ENCODE data around the gene CWC22.

Gene CWC22

GRCh38 chr2:180040146-180040925, 33.2 kb upstream of the CWC22 start:
- no peak for TF ChIP-seq EZH2phosphoT487 (conservative IDR thresholded peaks at IDR 0.05; ENCODE audit: low read length)
- TF ChIP-seq CTCF (IDR thresholded peaks at IDR 0.05; ENCODE audit: insufficient read depth, low read length, poor library complexity, severe bottlenecking): no peak
- no peak overlapping the region for H3K27ac ChIP-seq (ENCODE audit: low read depth, low read length)
- no peaks in the 10 kb centered on the region for H3K79me2 ChIP-seq (ENCODE audit: insufficient read depth, low read length)

GRCh38 chr2:180038997-180039396, 31.9 kb upstream of the CWC22 start:
- no peak overlapping the region for H3K4me2 ChIP-seq (ENCODE audit: low read depth, low read length, poor library complexity, severe bottlenecking)
- H4K20me1 ChIP-seq (ENCODE audit: low read depth, low read length): no peaks in the 10 kb centered on the region
- TF ChIP-seq EZH2phosphoT487 (conservative IDR thresholded peaks at IDR 0.05; ENCODE audit: low read length) (no peak), CTCF (IDR thresholded peaks at IDR 0.05; ENCODE audit: insufficient read depth, low read length, poor library complexity, severe bottlenecking) (no peak)
- H3K9me2 ChIP-seq (replicated peaks; ENCODE audit: insufficient read depth, low read length): no peaks in the 10 kb centered on the region
- H2AFZ ChIP-seq (ENCODE audit: low read depth, low read length, severe bottlenecking): no peak overlapping the region
- no peaks in the 10 kb centered on the region for H3K9me3 ChIP-seq (ENCODE audit: insufficient read depth, low read length)
- H3K4me3 ChIP-seq (ENCODE audit: insufficient read depth, low read length, poor library complexity, severe bottlenecking): no peak overlapping the region
- no peaks in the 10 kb centered on the region for H3F3A ChIP-seq (ENCODE audit: insufficient read depth)
- H3K27me3 ChIP-seq (ENCODE audit: low read length): no peaks in the 10 kb centered on the region
- no peak overlapping the region for H3K9ac ChIP-seq (ENCODE audit: low read length)
- H3K36me3 ChIP-seq (ENCODE audit: low read length): no peaks in the 10 kb centered on the region
- H3K27ac ChIP-seq (ENCODE audit: low read depth, low read length): no peak overlapping the region
- H3K79me2 ChIP-seq (ENCODE audit: insufficient read depth, low read length): no peaks in the 10 kb centered on the region

More at GRCh38 chr2:180040146-180040925, 33.2 kb upstream of the CWC22 start:
- H4K20me1 ChIP-seq (ENCODE audit: low read depth, low read length): no peaks in the 10 kb centered on the region
- H3K9ac ChIP-seq (ENCODE audit: low read length): no peak overlapping the region
- H3K27me3 ChIP-seq (ENCODE audit: low read length): no peaks in the 10 kb centered on the region
- no peaks in the 10 kb centered on the region for H3K9me2 ChIP-seq (replicated peaks; ENCODE audit: insufficient read depth, low read length)
- no peaks in the 10 kb centered on the region for H3K36me3 ChIP-seq (ENCODE audit: low read length)
- no peak overlapping the region for H3K4me3 ChIP-seq (ENCODE audit: insufficient read depth, low read length, poor library complexity, severe bottlenecking)
- no peaks in the 10 kb centered on the region for H3F3A ChIP-seq (ENCODE audit: insufficient read depth)
- H2AFZ ChIP-seq (ENCODE audit: low read depth, low read length, severe bottlenecking): no peak overlapping the region
- H3K9me3 ChIP-seq (ENCODE audit: insufficient read depth, low read length): no peaks in the 10 kb centered on the region
- H3K4me2 ChIP-seq (ENCODE audit: low read depth, low read length, poor library complexity, severe bottlenecking): no peak overlapping the region

GRCh38 chr2:180033993-180034894, 27.1 kb upstream of the CWC22 start:
- Histone ChIP-seq H3K9ac (ENCODE audit: low read length) (no peak overlapping the region), H3F3A (ENCODE audit: insufficient read depth) (no peaks in the 10 kb centered on the region), H3K4me2 (ENCODE audit: low read depth, low read length, poor library complexity, severe bottlenecking) (no peak overlapping the region), H3K27me3 (ENCODE audit: low read length) (no peaks in the 10 kb centered on the region), H3K9me2 (replicated peaks; ENCODE audit: insufficient read depth, low read length) (no peaks in the 10 kb centered on the region), H3K27ac (ENCODE audit: low read depth, low read length) (no peak overlapping the region), H4K20me1 (ENCODE audit: low read depth, low read length) (no peaks in the 10 kb centered on the region), H3K4me3 (ENCODE audit: insufficient read depth, low read length, poor library complexity, severe bottlenecking) (no peak overlapping the region), H3K9me3 (ENCODE audit: insufficient read depth, low read length) (no peaks in the 10 kb centered on the region), H3K79me2 (ENCODE audit: insufficient read depth, low read length) (no peaks in the 10 kb centered on the region), H3K36me3 (ENCODE audit: low read length) (no peaks in the 10 kb centered on the region), H2AFZ (ENCODE audit: low read depth, low read length, severe bottlenecking) (no peak overlapping the region)
- TF ChIP-seq EZH2phosphoT487 (conservative IDR thresholded peaks at IDR 0.05; ENCODE audit: low read length) (no peak), CTCF (IDR thresholded peaks at IDR 0.05; ENCODE audit: insufficient read depth, low read length, poor library complexity, severe bottlenecking) (no peak)
